ENCODE measurements around the gene CCDC9.

The CCDC9 gene

GRCh38 chr19:47319923-47320871, 63.9 kb downstream of the CCDC9 start:
- DNase-seq (ENCODE audit: low read depth): no peak
- no peak overlapping the region for H3K4me3 ChIP-seq (ENCODE audit: low read depth, low read length)

All from skeletal muscle cell (primary cell).